Liver (tissue), 3 donors: ENCODE results near the gene MYCBPAP.

Experiments
- EGR1 ChIP-seq, 2 donors: IDR thresholded peaks; 2 replicates each; pipeline ENCODE4 v1.6.1; 2016 to 2018; ENCODE audit warnings: antibody characterized with exemption in 2 of 2, low read depth in 2 of 2
- FOXA2 ChIP-seq: IDR thresholded peaks from 2 replicates; pipeline ENCODE4 v1.6.1; 2016; ENCODE audit warnings: antibody characterized with exemption
- HNF4A ChIP-seq, 2 donors: conservative IDR thresholded peaks; 2 replicates each; pipeline ENCODE4 v1.6.1; 2016; ENCODE audit warnings: antibody characterized with exemption in 2 of 2, mild to moderate bottlenecking in 2 of 2
- JUND ChIP-seq, 2 donors: IDR thresholded peaks; 2 replicates each; pipeline ENCODE4 v1.6.1; 2016; ENCODE audit warnings: antibody characterized with exemption in 2 of 2
- SP1 ChIP-seq: IDR thresholded peaks from 2 replicates; pipeline ENCODE4 v1.6.1; 2018; ENCODE audit warnings: antibody characterized with exemption, mild to moderate bottlenecking
- TAF1 ChIP-seq: conservative IDR thresholded peaks from 2 replicates; pipeline ENCODE4 v1.6.1; 2016; ENCODE audit warnings: antibody characterized with exemption, mild to moderate bottlenecking
- YY1 ChIP-seq: IDR thresholded peaks from 2 replicates; pipeline ENCODE4 v1.6.1; 2016; ENCODE audit warnings: antibody characterized with exemption, mild to moderate bottlenecking
- TF ChIP-seq, protein P1 (sequence below): fragments of 150-350 bp; IDR thresholded peaks from 2 replicates; pipeline ENCODE4 v1.5.1; 2017; ENCODE audit warnings: improper control_type of control experiment, low read depth, low read length; ENCODE audit not compliant: missing input control
- TF ChIP-seq, protein P2 (sequence below): IDR thresholded peaks from 2 replicates; pipeline ENCODE4 v1.6.1; 2016; ENCODE audit warnings: antibody characterized with exemption, mild to moderate bottlenecking
- donor health status: healthy.
- donor health status: healthy.

DNA sequence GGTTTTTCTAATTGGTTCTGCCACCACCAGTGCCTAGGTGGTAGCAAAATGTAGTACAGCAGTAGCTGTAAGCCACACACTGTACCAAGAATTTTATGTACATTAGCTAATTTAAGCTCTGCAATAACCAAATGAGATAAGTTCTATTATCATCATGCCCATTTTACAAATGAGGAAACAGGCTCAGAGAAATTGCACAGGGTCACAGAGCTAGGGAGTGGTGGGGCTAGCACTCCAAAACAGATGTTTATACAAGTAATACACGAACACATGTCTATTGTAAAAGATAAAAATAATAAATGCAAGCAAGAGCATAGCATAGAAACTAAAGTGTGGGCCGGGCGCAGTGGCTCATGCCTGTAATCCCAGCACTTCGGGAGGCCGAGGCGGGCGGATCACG lies 16.0 kb upstream of the MYCBPAP start:
- TF ChIP-seq SP1 (no peak), TAF1 (no peak), EGR1 (IDR thresholded peaks at IDR 0.05; ENCODE audit: low read depth in 2 of 2) (no peak), FOXA2 (no peak), YY1 (no peak), JUND (IDR thresholded peaks at IDR 0.05) (no peak), HNF4A (conservative IDR thresholded peaks at IDR 0.05) (no peak)
- TF ChIP-seq, protein P1, sequence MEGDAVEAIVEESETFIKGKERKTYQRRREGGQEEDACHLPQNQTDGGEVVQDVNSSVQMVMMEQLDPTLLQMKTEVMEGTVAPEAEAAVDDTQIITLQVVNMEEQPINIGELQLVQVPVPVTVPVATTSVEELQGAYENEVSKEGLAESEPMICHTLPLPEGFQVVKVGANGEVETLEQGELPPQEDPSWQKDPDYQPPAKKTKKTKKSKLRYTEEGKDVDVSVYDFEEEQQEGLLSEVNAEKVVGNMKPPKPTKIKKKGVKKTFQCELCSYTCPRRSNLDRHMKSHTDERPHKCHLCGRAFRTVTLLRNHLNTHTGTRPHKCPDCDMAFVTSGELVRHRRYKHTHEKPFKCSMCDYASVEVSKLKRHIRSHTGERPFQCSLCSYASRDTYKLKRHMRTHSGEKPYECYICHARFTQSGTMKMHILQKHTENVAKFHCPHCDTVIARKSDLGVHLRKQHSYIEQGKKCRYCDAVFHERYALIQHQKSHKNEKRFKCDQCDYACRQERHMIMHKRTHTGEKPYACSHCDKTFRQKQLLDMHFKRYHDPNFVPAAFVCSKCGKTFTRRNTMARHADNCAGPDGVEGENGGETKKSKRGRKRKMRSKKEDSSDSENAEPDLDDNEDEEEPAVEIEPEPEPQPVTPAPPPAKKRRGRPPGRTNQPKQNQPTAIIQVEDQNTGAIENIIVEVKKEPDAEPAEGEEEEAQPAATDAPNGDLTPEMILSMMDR: no peak
- TF ChIP-seq, protein P2, sequence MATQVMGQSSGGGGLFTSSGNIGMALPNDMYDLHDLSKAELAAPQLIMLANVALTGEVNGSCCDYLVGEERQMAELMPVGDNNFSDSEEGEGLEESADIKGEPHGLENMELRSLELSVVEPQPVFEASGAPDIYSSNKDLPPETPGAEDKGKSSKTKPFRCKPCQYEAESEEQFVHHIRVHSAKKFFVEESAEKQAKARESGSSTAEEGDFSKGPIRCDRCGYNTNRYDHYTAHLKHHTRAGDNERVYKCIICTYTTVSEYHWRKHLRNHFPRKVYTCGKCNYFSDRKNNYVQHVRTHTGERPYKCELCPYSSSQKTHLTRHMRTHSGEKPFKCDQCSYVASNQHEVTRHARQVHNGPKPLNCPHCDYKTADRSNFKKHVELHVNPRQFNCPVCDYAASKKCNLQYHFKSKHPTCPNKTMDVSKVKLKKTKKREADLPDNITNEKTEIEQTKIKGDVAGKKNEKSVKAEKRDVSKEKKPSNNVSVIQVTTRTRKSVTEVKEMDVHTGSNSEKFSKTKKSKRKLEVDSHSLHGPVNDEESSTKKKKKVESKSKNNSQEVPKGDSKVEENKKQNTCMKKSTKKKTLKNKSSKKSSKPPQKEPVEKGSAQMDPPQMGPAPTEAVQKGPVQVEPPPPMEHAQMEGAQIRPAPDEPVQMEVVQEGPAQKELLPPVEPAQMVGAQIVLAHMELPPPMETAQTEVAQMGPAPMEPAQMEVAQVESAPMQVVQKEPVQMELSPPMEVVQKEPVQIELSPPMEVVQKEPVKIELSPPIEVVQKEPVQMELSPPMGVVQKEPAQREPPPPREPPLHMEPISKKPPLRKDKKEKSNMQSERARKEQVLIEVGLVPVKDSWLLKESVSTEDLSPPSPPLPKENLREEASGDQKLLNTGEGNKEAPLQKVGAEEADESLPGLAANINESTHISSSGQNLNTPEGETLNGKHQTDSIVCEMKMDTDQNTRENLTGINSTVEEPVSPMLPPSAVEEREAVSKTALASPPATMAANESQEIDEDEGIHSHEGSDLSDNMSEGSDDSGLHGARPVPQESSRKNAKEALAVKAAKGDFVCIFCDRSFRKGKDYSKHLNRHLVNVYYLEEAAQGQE: no peak
